Muscle layer of duodenum (tissue), 2 donors: ENCODE data around the gene FOXI1.
"Not testable (repeated sequence)": the region's sequence is repeated elsewhere in the genome, so short reads cannot be mapped to it uniquely, and the experiment has no call there.

ENCODE experiments used
- H3K27ac ChIP-seq: one replicate; pipeline ENCODE4 v1.7.0; 2013; ENCODE audit warnings: mild to moderate bottlenecking, low read length
- H3K27me3 ChIP-seq: one replicate; pipeline ENCODE4 v1.7.0; 2013; ENCODE audit warnings: low read depth, mild to moderate bottlenecking, control low read depth, low read length
- H3K36me3 ChIP-seq, 2 donors: one replicate each; pipeline ENCODE4 v1.7.0; 2013; ENCODE audit warnings: low read length in 2 of 2, control low read depth in 1 of 2, mild to moderate bottlenecking in 1 of 2; ENCODE audit not compliant: insufficient read depth in 2 of 2, control insufficient read depth in 1 of 2
- H3K4me1 ChIP-seq, 2 donors: one replicate each; pipeline ENCODE4 v1.7.0; 2013; ENCODE audit warnings: low read length in 2 of 2, mild to moderate bottlenecking in 2 of 2, control low read depth in 1 of 2, moderate library complexity in 1 of 2; ENCODE audit not compliant: insufficient read depth in 2 of 2, control insufficient read depth in 1 of 2
- H3K4me3 ChIP-seq, 2 donors: one replicate each; pipeline ENCODE4 v1.7.0; 2013; ENCODE audit warnings: low read length in 2 of 2, low read depth in 1 of 2, mild to moderate bottlenecking in 1 of 2
- H3K9me3 ChIP-seq, 2 donors: one replicate each; pipeline ENCODE4 v1.7.0; 2013; ENCODE audit warnings: low read length in 2 of 2, control low read depth in 1 of 2, mild to moderate bottlenecking in 1 of 2; ENCODE audit not compliant: control insufficient read depth in 1 of 2
- donor health status: healthy.

The FOXI1 gene

DNA sequence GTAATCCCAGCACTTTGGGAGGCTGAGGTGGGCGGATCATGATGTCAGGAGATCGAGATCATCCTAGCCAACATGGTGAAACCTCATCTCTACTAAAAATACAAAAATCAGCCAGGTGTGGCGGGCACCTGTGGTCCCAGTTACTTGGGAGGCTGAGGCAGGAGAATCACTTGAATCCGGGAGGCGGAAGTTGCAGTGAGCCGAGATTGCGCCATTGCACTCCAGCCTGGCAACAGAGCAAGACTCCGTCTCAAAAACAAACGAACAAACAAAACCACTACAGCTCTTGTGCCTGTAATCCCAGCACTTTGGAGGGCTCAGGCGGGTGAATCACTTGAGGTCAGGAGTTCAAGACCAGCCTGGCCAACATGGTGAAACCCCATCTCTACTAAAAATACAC lies 11.4 kb upstream of the FOXI1 start:
- H3K27ac ChIP-seq: not testable (repeated sequence)

DNA sequence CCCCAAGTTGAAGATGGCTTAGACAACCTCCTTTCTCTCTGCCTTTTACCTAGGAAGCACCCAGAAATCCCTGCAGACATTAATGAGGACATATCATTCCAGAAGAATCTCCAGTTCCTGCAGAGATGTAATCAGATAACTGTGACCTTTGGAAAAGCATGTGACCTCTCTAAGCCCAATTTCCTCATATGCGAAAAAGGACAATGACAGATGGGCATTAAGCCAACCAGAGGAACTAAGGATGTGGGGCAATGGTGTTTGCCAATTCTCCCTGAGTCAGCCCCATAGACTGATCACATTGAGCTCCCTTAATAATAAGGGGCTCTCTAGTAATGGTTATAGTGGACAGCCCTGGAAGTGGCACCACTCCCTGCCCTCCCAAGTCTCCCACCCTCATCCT lies 10.1 kb upstream of the FOXI1 start:
- Histone ChIP-seq H3K27me3 (no peaks in the 10 kb centered on the region), H3K36me3 (no peaks in the 10 kb centered on the region), H3K4me1 (no peaks in the 10 kb centered on the region), H3K4me3 (no peak overlapping the region), H3K27ac (no peak overlapping the region), H3K9me3 (peaks cover 0 to 3% of the 10 kb centered on the region in 2 donors)

More for the DNA sequence above, 11.4 kb upstream of the FOXI1 start:
- H3K9me3 ChIP-seq, H3K4me3 ChIP-seq, H3K4me1 ChIP-seq, H3K36me3 ChIP-seq, H3K27me3 ChIP-seq: not testable (repeated sequence)

DNA sequence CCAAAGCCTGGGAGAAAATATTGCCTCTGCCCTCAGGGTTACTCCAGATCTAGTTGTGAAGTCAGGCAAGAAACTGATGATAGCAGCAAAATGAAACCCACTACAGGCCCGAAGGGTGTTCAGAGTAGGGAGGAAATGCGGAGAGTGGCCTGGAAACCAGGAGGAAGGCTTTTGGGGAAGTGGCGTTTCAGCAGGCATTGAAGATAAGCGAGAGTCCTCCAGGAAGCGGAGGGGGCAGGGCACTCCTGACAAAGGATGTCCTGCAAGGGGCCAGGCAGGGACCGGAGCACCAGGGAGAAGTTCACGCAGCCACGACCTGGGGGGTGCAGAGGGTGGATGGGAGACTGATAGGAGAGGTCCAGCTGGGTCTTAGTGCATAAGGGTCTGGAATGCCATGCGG lies 7.8 kb upstream of the FOXI1 start:
- no peak overlapping the region for H3K4me3 ChIP-seq
- no peaks in the 10 kb centered on the region for H3K27me3 ChIP-seq
- no peaks in the 10 kb centered on the region for H3K36me3 ChIP-seq
- H3K4me1 ChIP-seq: no peaks in the 10 kb centered on the region
- peaks cover 0 to 3% of the 10 kb centered on the region in 2 donors for H3K9me3 ChIP-seq
- H3K27ac ChIP-seq: no peak overlapping the region

DNA sequence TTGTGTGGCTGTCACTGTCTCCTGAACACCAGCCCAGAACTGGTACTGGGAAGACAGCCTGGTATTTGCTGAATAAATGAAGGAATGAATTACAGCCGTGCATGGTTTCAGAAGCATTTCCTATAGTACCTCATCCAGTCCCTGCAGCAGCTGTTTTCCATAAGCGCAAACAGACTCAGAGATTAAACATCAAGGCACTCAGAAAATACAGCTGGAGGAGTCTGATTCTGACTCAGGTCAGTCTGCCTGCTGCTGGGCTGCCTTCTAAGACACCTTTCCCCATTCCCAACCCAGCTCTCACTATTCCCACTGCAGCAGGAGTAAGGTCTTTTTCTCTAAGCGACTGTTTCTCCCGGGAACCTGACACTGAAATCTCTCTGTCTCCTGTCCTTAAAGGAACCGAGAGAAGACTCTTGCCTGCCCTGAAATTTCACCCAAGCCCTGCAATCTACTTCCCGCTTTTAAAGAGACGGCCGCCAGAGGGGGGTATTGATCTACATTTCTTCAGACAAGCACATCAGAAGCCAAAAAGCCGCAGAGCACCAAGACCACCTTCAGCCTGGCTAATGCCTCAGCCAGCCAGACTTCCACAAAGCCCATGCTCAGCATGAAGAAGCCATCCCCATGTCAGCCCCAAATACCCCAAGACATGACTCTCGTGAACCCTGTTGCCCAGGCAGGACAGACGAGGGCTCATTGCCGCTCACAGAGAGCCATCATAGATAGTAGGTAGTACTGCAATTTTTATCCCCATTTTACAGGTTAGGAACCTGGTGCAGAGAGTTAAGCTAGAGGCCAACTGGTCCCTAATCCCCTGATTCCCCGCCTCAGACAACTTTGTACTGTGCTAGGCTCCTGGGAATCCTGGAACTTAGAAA lies 5.4 kb upstream of the FOXI1 start:
- Histone ChIP-seq H3K27ac (no peak overlapping the region), H3K36me3 (no peaks in the 10 kb centered on the region), H3K9me3 (peaks cover 0 to 3% of the 10 kb centered on the region in 2 donors), H3K27me3 (no peaks in the 10 kb centered on the region), H3K4me1 (no peaks in the 10 kb centered on the region), H3K4me3 (no peak overlapping the region)

DNA sequence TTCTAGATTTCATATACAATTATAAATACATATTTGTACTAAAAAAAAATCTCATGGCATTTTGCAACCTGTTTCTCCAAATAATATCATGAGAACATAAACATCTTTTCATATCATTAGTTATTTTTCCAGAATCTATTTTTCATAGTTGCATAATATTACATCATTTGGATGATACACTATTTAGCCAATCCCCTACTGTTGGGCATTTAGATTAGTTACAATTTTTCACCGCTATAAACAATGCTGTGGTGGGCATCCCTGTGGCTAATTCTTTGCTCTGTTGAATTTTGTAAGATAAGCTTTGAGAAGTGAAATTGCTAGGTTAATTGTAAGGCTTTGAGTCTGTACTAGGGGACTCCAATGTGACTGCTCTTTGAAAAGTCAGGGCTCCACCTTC lies 2.2 kb upstream of the FOXI1 start:
- no peak overlapping the region for H3K27ac ChIP-seq
- peaks cover 0 to 3% of the 10 kb centered on the region in 2 donors for H3K9me3 ChIP-seq
- H3K36me3 ChIP-seq: no peaks in the 10 kb centered on the region
- H3K4me1 ChIP-seq: no peaks in the 10 kb centered on the region
- no peaks in the 10 kb centered on the region for H3K27me3 ChIP-seq
- H3K4me3 ChIP-seq: no peak overlapping the region

DNA sequence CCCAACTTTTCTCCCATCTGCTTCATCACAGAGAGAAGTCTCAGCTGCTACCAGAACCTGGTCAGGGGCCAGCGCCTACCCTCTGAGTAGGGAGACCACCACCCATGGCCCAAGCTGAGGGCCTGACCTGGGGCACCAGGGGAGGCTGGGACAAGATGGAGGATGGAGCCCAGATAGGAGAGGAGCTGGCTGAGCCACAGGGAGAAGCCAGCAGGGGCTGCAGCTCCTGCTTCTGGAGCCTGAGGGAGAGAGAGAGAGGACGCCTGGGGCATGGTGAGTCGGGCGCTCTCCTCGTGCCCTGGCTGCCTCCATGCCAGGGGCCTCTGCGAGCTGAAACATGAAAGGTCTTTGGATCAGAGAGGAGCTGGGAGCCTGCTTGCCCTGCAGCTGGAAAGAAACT lies 1.4 kb upstream of the FOXI1 start:
- no peak overlapping the region for H3K27ac ChIP-seq

DNA sequence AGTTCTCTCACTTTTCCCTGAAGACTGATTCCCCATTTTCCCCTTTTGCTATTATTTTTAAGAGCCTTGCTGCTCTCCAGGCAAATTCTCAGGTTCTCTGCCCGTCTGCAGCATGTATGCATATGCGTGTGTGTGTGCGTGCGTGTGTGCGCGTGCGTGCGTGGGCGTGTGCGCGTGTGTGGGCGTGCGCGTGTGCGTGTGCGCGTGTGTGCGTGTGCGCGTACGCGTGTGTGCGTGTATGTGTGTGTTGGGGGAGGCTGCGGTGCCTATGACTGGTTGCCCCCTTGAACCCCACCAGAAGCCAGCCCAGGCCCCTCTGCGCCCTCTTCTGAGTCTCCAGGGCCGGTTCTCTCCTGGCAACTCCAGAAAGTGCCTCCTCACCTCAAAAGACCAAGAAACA lies 987 bp upstream of the FOXI1 start:
- H3K4me3 ChIP-seq: no peak overlapping the region
- no peaks in the 10 kb centered on the region for H3K4me1 ChIP-seq
- no peaks in the 10 kb centered on the region for H3K27me3 ChIP-seq
- no peak overlapping the region for H3K27ac ChIP-seq
- H3K36me3 ChIP-seq: no peaks in the 10 kb centered on the region
- no peaks in the 10 kb centered on the region for H3K9me3 ChIP-seq

More for the DNA sequence above, 1.4 kb upstream of the FOXI1 start:
- Histone ChIP-seq H3K9me3 (peaks cover 0 to under 1% of the 10 kb centered on the region in 2 donors), H3K4me3 (no peak overlapping the region), H3K4me1 (no peaks in the 10 kb centered on the region), H3K36me3 (no peaks in the 10 kb centered on the region), H3K27me3 (no peaks in the 10 kb centered on the region)

DNA sequence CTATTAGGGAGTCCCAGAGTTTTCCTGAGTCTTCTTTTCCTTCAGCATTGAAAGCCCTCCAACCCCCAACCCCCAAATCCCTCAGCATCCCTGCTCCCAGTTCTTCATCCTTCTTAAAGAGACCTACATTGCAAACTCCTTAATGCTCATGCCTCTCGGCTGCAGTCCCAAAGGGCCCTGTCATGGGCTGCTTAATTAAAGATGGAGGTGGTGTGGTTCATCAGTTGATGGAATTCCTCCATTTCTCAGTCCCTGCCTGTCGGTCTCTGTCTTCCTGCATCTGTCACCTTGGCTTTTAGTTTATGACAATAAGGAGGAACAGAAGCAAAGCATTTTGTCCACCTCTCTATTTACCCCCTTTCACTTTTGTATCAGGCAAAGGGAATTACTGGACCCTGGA lies 2.0 kb downstream of the FOXI1 start:
- Histone ChIP-seq H3K27me3 (no peaks in the 10 kb centered on the region), H3K36me3 (no peaks in the 10 kb centered on the region), H3K4me3 (no peak overlapping the region), H3K9me3 (no peaks in the 10 kb centered on the region), H3K27ac (no peak overlapping the region), H3K4me1 (no peaks in the 10 kb centered on the region)

DNA sequence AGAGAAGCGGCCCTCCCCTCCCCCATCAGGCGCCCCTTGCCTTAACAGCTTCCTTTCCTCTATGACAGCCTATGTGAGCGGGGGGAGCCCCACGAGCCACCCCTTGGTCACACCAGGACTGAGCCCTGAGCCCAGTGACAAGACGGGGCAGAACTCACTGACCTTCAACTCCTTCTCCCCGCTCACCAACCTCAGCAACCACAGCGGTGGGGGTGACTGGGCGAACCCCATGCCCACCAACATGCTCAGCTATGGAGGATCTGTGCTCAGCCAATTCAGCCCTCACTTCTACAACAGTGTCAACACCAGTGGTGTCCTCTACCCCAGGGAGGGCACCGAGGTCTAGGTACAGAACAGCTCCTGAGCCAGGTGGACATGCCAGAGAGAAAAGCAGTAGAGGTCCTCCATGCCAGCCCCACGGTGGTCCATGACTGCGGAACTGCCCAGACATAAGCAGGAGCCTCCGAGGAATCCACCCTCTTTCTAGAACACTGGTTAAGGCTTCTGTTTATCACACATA lies 2.6 kb downstream of the FOXI1 start:
- H3K4me1 ChIP-seq: no peaks in the 10 kb centered on the region
- no peaks in the 10 kb centered on the region for H3K27me3 ChIP-seq
- no peak overlapping the region for H3K4me3 ChIP-seq
- no peak overlapping the region for H3K27ac ChIP-seq
- no peaks in the 10 kb centered on the region for H3K36me3 ChIP-seq
- H3K9me3 ChIP-seq: no peaks in the 10 kb centered on the region

DNA sequence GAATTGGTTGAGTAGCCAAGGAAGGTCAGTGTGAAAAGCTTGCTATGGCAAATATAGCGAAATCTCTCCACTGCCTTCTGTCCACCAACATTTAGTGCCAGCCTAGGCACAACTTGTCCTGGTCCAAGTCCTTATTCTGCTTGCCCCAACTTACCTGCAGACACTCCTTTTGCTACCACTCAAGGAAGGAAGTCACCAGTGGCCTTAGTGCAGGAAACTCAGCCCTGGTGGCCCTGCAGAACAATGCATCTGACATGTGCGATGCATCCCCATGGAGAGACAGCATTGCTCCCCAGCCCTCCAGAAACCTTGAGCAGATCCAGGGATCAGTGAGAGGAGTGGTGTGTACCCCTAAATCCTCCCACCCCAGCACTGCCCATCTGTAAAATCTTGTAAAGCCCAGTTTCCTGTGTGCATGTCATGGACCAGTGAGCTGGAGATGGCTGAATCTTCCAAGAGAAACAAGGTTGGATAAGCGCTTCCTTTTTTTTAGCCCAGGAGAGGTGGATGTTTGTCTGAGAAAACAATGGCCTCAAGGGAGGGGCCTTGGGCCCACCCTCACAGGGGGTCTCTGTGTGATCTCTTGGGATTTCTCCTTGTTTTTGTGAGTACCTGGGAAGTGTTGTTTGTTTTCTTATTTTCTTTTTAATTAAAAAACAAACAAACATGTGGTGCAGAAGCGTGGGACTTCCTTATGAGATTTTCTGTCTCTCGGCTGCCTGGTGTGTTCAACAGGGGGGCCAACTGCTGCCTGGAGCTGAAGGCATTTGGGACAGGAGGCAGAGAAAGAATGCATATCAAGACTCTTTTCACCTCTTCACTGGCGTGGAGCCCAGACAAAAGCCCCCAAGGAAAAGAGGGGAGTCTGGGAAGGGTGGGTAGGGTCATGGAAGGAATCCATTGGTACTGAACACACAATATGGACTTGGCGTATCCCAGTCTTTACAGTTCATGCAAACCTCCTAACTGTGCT lies 3.6 kb downstream of the FOXI1 start:
- Histone ChIP-seq H3K27ac (no peak overlapping the region), H3K4me1 (no peaks in the 10 kb centered on the region), H3K36me3 (no peaks in the 10 kb centered on the region), H3K27me3 (no peaks in the 10 kb centered on the region), H3K9me3 (no peaks in the 10 kb centered on the region), H3K4me3 (no peak overlapping the region)

DNA sequence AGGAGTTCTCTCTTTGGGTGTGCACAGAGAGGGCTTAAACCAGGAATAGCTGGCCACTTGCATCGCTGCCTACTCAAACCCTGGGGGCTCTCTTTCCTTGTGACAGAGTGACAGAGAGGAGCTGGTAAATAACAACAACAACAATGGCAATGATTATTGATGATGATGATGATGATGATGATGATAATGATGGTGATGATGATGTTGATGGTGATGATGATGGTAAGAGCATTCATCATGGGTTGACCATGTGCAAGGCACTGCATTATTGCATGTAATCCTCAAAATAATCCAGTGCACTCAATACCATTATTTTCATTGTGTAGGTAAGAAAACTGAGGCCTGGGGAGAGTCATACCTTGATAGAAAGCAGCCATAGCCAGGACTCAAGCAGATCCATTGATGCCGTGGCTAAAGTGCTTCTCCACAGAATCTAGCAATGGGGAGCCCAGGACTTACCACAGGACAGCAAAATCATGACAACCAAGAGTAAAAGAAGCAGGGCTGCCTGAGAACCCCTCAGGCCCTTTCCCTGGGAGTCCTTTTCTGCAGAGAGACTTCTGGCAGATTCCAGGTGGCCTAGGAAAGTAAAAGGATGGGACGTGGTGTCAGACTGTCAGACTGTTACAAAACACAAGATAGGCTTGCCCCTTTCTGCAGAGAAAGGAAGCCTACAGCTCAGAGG lies 4.8 kb downstream of the FOXI1 start:
- Histone ChIP-seq H3K4me3 (no peak overlapping the region), H3K27me3 (no peaks in the 10 kb centered on the region), H3K27ac (no peak overlapping the region), H3K4me1 (no peaks in the 10 kb centered on the region), H3K36me3 (no peaks in the 10 kb centered on the region), H3K9me3 (no peaks in the 10 kb centered on the region)
